ENCODE results near the gene PRICKLE2.

Gene PRICKLE2

GRCh38 chr3:64190517-64191515 is 34.5 kb downstream of the PRICKLE2 start:
- peak; percentile 50 for DNase-seq (ENCODE audit: low read depth, low spot score)

GRCh38 chr3:64188810-64189560 is 36.3 kb downstream of the PRICKLE2 start:
- peak; percentile 92 for DNase-seq (ENCODE audit: low read depth, low spot score)

GRCh38 chr3:64187065-64187959 is 38.0 kb downstream of the PRICKLE2 start:
- DNase-seq (ENCODE audit: low read depth, low spot score), result peak; percentile 97

GRCh38 chr3:64186667-64187064 is 38.6 kb downstream of the PRICKLE2 start:
- no peak for DNase-seq (ENCODE audit: low read depth, low spot score)

GRCh38 chr3:64185436-64185835 is 39.8 kb downstream of the PRICKLE2 start:
- DNase-seq (ENCODE audit: low read depth, low spot score), result no peak

- peak; percentile 55 for DNase-seq (ENCODE audit: low read depth, low spot score)
These were observed 40.6 kb downstream of the PRICKLE2 start for GRCh38 chr3:64184621-64185020.

- DNase-seq (ENCODE audit: low read depth, low spot score), result no peak
These were observed 45.4 kb downstream of the PRICKLE2 start for GRCh38 chr3:64179860-64180259.

GRCh38 chr3:64179249-64179648 is 46.0 kb downstream of the PRICKLE2 start:
- no peak for DNase-seq (ENCODE audit: low read depth, low spot score)

- no peak for DNase-seq (ENCODE audit: low read depth, low spot score)
These were observed 46.8 kb downstream of the PRICKLE2 start for GRCh38 chr3:64178419-64178818.

GRCh38 chr3:64176461-64176996 is 48.7 kb downstream of the PRICKLE2 start:
- no peak for DNase-seq (ENCODE audit: low read depth, low spot score)

- DNase-seq (ENCODE audit: low read depth, low spot score), result peak; percentile 77
These were observed 50.9 kb downstream of the PRICKLE2 start for GRCh38 chr3:64174328-64174727.

GRCh38 chr3:64173563-64173962 is 51.7 kb downstream of the PRICKLE2 start:
- no peak for DNase-seq (ENCODE audit: low read depth, low spot score)

- DNase-seq (ENCODE audit: low read depth, low spot score), result peak; percentile 62
These were observed 55.0 kb downstream of the PRICKLE2 start for GRCh38 chr3:64170270-64170669.

GRCh38 chr3:64167868-64168267 is 57.4 kb downstream of the PRICKLE2 start:
- no peak for DNase-seq (ENCODE audit: low read depth, low spot score)

- DNase-seq (ENCODE audit: low read depth, low spot score), result no peak
These were observed 57.9 kb downstream of the PRICKLE2 start for GRCh38 chr3:64167351-64167750.

GRCh38 chr3:64166584-64167162 is 58.6 kb downstream of the PRICKLE2 start:
- peak; percentile 87 for DNase-seq (ENCODE audit: low read depth, low spot score)

- DNase-seq (ENCODE audit: low read depth, low spot score), result no peak
These were observed 60.9 kb downstream of the PRICKLE2 start for GRCh38 chr3:64164349-64164748.

- peak; percentile 58 for DNase-seq (ENCODE audit: low read depth, low spot score)
These were observed 61.5 kb downstream of the PRICKLE2 start for GRCh38 chr3:64163755-64164148.

GRCh38 chr3:64163019-64163754 is 62.1 kb downstream of the PRICKLE2 start:
- DNase-seq (ENCODE audit: low read depth, low spot score), result no peak

GRCh38 chr3:64161481-64161952 is 63.7 kb downstream of the PRICKLE2 start:
- DNase-seq (ENCODE audit: low read depth, low spot score), result no peak

All from astrocyte of the hippocampus (primary cell).